T-helper 1 cell treated with Interleukin-12 subunit alpha and Interleukin-12 subunit beta and Interleukin-4 antibody, amounts not matched to agents 30 μg/mL and 1 μg/mL, for 36 hours (primary cell): ENCODE data around the gene EMC1.
"Not testable (repeated sequence)": the region's sequence is repeated elsewhere in the genome, so short reads cannot be mapped to it uniquely, and the experiment has no call there.

Experiments
- H3K27ac Mint-ChIP-seq: one replicate; pipeline ENCODE4 v1.8.0; 2021; ENCODE audit warnings: mild to moderate bottlenecking, mixed read lengths
- H3K27me3 Mint-ChIP-seq: one replicate; pipeline ENCODE4 v1.8.0; 2021; ENCODE audit warnings: low read depth, mixed read lengths
- H3K36me3 Mint-ChIP-seq: one replicate; pipeline ENCODE4 v1.8.0; 2021; ENCODE audit warnings: low read depth, mixed read lengths
- H3K4me1 Mint-ChIP-seq: one replicate; pipeline ENCODE4 v1.8.0; 2021; ENCODE audit warnings: low read depth, mixed read lengths
- H3K4me3 Mint-ChIP-seq: one replicate; pipeline ENCODE4 v1.8.0; 2021; ENCODE audit warnings: mild to moderate bottlenecking, moderate library complexity, mixed read lengths
- H3K9me3 Mint-ChIP-seq: one replicate; pipeline ENCODE4 v1.8.0; 2021; ENCODE audit warnings: mixed read lengths

The EMC1 gene

GRCh38 chr1:19272064-19272463, 20.7 kb upstream of the EMC1 start:
- no peak overlapping the region for H3K4me3 Mint-ChIP-seq
- H3K27me3 Mint-ChIP-seq = peaks cover 17% of the 10 kb centered on the region
- H3K27ac Mint-ChIP-seq = no peak overlapping the region
- peaks cover 9% of the 10 kb centered on the region for H3K9me3 Mint-ChIP-seq
- peaks cover 5% of the 10 kb centered on the region for H3K36me3 Mint-ChIP-seq
- H3K4me1 Mint-ChIP-seq = no peaks in the 10 kb centered on the region

- H3K27me3 Mint-ChIP-seq = peaks cover 12% of the 10 kb centered on the region
- not testable (repeated sequence) for H3K4me3 Mint-ChIP-seq, H3K9me3 Mint-ChIP-seq
Measured at GRCh38 chr1:19270343-19270730, 19.0 kb upstream of the EMC1 start.

DNA sequence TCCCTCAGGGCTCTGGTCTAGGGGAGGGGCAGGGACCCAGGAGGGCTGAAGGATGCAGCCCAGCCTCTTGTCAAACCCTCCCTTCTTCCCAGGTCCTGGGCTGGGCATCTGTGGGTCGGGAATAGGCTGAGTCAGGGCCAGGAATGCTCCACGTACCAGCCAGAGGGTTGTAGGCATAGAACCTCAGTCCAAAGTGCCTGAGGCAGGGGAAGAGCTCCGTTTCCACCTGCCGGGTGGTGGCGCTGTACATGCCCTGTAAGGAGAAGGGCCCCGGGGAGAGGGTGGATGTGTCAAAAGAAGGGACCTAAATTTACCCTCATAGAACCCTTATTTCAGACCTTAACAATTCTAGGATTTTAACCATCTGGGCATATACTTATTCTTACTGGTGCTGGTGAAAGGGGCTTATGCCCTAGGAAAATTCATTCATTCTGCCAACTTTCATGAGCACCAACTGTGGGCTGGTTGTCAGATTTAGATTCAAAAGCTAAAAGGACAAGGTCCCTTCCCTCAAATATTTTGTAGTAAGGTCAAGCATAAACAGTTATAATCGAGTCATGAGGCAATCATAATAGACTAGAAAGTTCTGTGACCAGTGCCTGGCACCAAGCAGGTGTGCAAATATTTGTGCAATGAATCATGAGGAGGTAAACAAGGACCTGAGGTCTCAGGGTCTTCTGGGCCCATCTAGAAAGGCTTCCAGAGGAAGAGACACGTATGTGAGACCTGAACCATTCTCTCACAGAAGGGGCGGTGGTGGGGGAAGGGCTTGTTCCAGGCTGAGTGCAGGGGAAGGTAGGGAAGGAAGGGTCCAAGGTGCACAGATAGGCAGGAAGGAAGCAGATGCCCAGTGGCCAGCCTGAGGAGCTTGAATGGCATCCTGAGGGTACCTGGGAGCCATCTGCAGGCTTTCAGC, 18.4 kb upstream of the EMC1 start:
- not testable (repeated sequence) for H3K9me3 Mint-ChIP-seq, H3K36me3 Mint-ChIP-seq, H3K4me3 Mint-ChIP-seq, H3K4me1 Mint-ChIP-seq, H3K27ac Mint-ChIP-seq
- peaks cover 12% of the 10 kb centered on the region for H3K27me3 Mint-ChIP-seq

More at GRCh38 chr1:19270343-19270730, 19.0 kb upstream of the EMC1 start:
- H3K4me1 Mint-ChIP-seq, H3K36me3 Mint-ChIP-seq, H3K27ac Mint-ChIP-seq: not testable (repeated sequence)

DNA sequence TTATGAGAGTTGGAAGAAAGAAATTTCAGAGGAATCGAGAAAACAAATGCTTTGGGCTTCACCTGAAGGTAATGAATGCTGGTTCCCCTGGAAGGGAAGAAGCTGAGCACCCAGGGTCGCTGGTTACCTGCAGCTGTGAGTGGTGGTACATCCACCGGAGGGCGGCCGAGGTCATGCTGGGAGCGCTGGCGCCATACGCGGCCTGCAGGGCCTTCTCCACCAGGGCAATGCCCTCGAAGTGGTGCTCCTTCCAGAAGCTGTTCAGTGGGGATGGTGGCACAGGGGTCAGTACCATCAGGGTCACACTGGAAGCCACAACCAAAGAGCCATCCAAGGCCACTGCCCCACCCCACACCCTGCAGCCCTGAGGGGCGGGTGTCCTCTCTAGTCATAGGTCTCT, 17.1 kb upstream of the EMC1 start:
- H3K4me3 Mint-ChIP-seq = no peak overlapping the region
- peaks cover 7% of the 10 kb centered on the region for H3K27me3 Mint-ChIP-seq
- peaks cover 4% of the 10 kb centered on the region for H3K36me3 Mint-ChIP-seq
- no peak overlapping the region for H3K27ac Mint-ChIP-seq
- H3K9me3 Mint-ChIP-seq = no peaks in the 10 kb centered on the region
- no peaks in the 10 kb centered on the region for H3K4me1 Mint-ChIP-seq

DNA sequence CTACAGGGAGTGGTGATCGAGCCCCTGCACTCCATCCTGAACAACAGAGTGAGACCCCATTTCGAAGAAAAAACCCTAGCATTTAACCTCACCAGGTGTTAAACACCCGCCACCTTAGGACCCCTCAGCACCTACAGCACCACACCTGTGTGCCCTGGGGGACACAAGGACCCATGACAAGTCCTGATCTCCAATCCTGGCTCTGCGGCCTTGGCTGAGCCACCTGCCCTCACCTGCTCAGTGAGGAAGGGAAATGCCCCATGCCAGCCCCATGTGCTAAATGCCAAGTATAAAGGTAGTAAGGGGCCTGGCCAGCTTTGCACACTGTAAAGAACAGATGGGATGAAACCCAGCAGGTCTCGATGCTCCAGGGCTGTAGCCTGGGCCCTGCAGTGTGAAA, 11.4 kb upstream of the EMC1 start:
- no peaks in the 10 kb centered on the region for H3K27me3 Mint-ChIP-seq

GRCh38 chr1:19262047-19262446, 10.7 kb upstream of the EMC1 start:
- no peaks in the 10 kb centered on the region for H3K27me3 Mint-ChIP-seq
- H3K4me1 Mint-ChIP-seq = peaks cover 1% of the 10 kb centered on the region
- H3K27ac Mint-ChIP-seq = no peak overlapping the region
- no peaks in the 10 kb centered on the region for H3K9me3 Mint-ChIP-seq
- H3K4me3 Mint-ChIP-seq = no peak overlapping the region
- H3K36me3 Mint-ChIP-seq = peaks cover 6% of the 10 kb centered on the region

More for the DNA sequence above, 11.4 kb upstream of the EMC1 start:
- H3K36me3 Mint-ChIP-seq = peaks cover 6% of the 10 kb centered on the region
- no peak overlapping the region for H3K27ac Mint-ChIP-seq
- H3K4me1 Mint-ChIP-seq = no peaks in the 10 kb centered on the region
- H3K9me3 Mint-ChIP-seq = no peaks in the 10 kb centered on the region
- H3K4me3 Mint-ChIP-seq = no peak overlapping the region

DNA sequence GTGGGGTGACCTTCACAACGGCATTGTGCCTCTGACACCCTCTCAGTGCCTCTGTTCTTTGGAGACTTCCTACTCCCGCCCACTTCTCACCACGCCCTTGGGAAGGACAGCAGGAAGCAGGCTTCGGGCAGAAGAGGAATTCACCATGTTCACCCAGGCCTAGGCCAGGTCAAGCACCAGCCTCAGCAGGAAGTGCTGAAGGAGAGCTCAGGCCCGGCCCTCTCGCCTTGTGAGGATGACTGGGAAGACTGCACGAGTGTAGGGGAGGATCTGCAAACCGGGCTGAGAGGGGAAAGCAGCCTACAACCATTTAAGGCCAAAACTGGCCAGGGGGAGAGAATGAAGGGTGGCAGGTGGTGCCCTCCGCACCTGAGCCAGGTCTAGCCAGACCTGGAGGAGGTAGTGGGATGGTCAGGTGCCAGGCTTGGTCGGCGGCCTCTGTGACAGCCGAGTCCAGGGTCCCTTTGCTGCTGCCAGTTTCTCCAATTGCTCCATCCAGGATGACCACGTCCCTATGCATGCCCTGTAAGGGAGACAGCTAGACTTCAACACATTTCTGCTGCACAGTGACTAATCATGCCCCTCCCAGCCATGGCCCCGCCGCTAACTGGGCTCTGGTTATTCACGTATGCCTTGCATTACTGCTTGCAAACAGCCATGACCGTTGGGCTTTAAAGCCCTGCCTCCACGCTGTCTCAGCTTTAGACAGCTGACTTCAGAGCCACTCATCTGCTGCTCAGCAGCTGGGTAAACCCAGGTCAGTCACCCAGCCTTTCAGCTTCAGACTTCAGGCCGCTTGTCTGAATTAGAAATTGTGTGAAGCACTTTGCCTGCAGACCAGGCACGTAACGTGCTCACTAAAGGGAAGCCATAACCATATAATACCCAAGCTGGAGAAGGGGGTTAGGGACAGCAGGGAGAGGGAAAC, 9.2 kb upstream of the EMC1 start:
- H3K27ac Mint-ChIP-seq = no peak overlapping the region
- H3K4me3 Mint-ChIP-seq = no peak overlapping the region
- no peaks in the 10 kb centered on the region for H3K9me3 Mint-ChIP-seq
- H3K4me1 Mint-ChIP-seq = peaks cover 1% of the 10 kb centered on the region
- no peaks in the 10 kb centered on the region for H3K27me3 Mint-ChIP-seq
- H3K36me3 Mint-ChIP-seq = peaks cover 8% of the 10 kb centered on the region

DNA sequence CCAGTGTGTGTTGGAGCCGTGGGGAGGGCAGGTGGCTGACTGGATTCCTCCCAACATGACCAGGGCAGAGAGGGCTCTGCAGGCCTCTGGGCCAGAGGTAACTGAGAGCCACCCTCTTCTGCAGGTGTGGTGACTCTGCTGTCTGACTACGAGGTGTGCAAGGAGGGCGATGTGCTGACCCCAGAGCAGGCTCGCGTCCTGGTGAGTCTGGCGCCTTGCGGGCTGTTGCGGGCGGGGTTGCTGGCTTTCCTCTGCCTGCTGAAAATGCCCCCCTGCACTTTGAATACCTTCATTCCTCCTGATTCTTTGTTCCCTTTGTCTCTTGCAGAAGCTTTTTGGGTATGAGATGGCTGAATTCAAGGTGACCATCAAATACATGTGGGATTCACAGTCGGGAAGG, 7.0 kb upstream of the EMC1 start:
- no peaks in the 10 kb centered on the region for H3K9me3 Mint-ChIP-seq
- no peak overlapping the region for H3K27ac Mint-ChIP-seq
- peaks cover 8% of the 10 kb centered on the region for H3K36me3 Mint-ChIP-seq
- H3K4me1 Mint-ChIP-seq = peaks cover 5% of the 10 kb centered on the region
- no peak overlapping the region for H3K4me3 Mint-ChIP-seq
- H3K27me3 Mint-ChIP-seq = no peaks in the 10 kb centered on the region

DNA sequence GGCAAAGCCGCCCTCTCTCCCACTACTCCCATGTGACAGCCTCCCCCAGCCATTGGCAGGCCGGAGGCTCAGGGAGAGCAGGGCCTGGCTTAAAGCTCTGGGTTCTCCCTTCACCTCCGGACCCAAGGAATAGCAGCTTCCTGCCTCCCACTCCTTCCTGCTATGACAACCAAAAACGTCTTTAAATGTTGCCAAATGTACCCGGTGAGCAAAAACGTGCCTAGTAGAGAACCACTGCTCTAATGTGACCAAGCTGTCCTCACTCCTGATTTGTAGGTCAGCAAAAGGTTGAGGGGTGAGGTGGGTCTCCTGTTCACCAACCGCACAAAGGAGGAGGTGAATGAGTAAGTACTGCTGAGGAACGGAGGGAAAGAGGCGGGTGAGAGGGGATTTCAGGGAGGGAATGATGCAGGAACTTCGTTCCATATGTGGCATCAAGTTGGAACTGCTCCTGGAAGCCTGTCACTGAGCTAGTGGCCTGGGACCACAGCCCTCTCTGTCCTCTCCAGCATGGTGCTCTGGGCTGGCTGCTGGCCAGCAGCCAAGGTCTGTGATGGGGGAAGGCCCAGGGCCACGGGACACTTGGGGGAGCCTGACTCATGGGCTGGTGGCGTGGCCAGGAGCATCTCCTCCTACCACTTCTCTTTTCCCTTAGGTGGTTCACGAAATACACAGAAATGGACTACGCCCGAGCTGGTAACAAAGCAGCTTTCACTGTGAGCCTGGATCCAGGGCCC, 6.0 kb upstream of the EMC1 start:
- H3K27me3 Mint-ChIP-seq = no peaks in the 10 kb centered on the region
- peak overlapping the region; percentile 21 for H3K27ac Mint-ChIP-seq
- H3K9me3 Mint-ChIP-seq = no peaks in the 10 kb centered on the region
- peaks cover 8% of the 10 kb centered on the region for H3K36me3 Mint-ChIP-seq
- peaks cover 12% of the 10 kb centered on the region for H3K4me1 Mint-ChIP-seq
- no peak overlapping the region for H3K4me3 Mint-ChIP-seq

DNA sequence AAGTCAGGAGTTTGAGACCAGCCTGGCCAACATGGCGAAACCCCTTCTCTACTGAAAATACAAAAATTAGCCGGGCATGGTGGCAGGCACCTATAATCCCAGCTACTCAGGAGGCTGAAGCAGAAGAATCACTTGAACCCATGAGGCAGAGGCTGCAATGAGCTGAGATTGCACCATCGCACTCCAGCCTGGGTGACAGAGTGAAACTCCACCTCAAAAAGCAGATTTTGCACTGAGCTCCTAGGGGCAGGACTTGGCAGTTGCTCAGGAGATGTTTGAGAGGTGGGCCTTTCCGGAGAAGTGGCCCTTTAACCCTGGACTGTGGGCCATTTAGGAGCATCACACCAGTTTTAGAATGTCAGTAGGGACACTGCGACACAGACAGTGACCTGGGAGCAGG, 5.0 kb upstream of the EMC1 start:
- peaks cover 12% of the 10 kb centered on the region for H3K4me1 Mint-ChIP-seq
- not testable (repeated sequence) for H3K27ac Mint-ChIP-seq, H3K27me3 Mint-ChIP-seq, H3K9me3 Mint-ChIP-seq, H3K36me3 Mint-ChIP-seq, H3K4me3 Mint-ChIP-seq

DNA sequence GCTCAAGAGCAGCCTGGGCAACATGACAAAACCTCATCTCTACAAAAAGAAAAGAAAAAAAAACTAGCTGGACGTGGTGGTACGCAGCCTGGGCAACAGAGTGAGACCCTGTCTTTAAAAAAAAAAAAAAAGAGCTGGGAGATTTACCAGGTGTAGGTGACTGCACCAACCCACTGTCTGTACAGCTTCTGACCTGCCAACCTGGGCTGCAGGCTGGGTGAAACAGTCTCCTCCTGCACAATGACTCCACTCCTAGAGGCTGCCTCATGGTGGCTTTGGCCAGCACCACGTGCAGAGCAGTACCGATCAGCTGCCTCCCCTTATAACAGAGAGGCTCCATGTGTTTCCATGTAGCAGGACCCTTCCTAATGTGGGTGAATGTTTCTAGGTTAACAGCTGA, 4.0 kb upstream of the EMC1 start:
- Mint-ChIP-seq H3K36me3 (peaks cover 7% of the 10 kb centered on the region), H3K4me3 (no peak overlapping the region), H3K9me3 (no peaks in the 10 kb centered on the region), H3K27me3 (no peaks in the 10 kb centered on the region), H3K4me1 (peaks cover 17% of the 10 kb centered on the region), H3K27ac (no peak overlapping the region)

DNA sequence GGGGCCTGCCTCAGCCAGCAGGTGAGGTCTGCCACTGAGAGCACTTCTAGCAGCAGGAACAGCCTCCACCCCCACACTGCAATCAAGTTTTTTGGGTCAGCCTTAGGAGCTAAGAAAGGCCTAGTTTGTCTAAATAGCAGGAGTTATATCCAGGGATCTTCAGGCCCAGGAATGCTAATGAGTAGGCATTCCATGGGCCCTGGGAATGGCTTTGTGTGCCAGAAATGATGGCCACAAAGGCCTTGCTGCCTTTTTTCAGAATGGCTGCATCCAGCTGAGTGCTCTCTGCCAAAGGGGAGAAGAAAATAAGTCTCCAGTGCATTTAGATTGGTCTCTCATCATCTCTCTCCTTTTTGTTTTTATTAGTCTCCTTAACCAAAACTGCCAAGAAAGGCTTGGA, 3.1 kb upstream of the EMC1 start:
- Mint-ChIP-seq H3K27ac (no peak overlapping the region), H3K4me3 (no peak overlapping the region), H3K27me3 (no peaks in the 10 kb centered on the region), H3K4me1 (peaks cover 19% of the 10 kb centered on the region), H3K36me3 (peaks cover 2% of the 10 kb centered on the region), H3K9me3 (no peaks in the 10 kb centered on the region)

- Mint-ChIP-seq H3K9me3 (no peaks in the 10 kb centered on the region), H3K4me1 (peaks cover 17% of the 10 kb centered on the region), H3K27ac (peak overlapping the region; percentile 92), H3K27me3 (no peaks in the 10 kb centered on the region), H3K36me3 (no peaks in the 10 kb centered on the region), H3K4me3 (peak overlapping the region; percentile 91)
Measured at GRCh38 chr1:19250629-19251304, 557 bp downstream of the EMC1 start.
